NOMO-1 (cell line): Measurements from ENCODE around the gene NTSR1.

Experiments used
- DNase-seq, 2 experiments: peaks; one replicate each; lab custom pipeline; 2025; ENCODE audit not compliant: unreplicated experiment in 2 of 2; lab: John Stamatoyannopoulos, UW

The NTSR1 gene

DNA sequence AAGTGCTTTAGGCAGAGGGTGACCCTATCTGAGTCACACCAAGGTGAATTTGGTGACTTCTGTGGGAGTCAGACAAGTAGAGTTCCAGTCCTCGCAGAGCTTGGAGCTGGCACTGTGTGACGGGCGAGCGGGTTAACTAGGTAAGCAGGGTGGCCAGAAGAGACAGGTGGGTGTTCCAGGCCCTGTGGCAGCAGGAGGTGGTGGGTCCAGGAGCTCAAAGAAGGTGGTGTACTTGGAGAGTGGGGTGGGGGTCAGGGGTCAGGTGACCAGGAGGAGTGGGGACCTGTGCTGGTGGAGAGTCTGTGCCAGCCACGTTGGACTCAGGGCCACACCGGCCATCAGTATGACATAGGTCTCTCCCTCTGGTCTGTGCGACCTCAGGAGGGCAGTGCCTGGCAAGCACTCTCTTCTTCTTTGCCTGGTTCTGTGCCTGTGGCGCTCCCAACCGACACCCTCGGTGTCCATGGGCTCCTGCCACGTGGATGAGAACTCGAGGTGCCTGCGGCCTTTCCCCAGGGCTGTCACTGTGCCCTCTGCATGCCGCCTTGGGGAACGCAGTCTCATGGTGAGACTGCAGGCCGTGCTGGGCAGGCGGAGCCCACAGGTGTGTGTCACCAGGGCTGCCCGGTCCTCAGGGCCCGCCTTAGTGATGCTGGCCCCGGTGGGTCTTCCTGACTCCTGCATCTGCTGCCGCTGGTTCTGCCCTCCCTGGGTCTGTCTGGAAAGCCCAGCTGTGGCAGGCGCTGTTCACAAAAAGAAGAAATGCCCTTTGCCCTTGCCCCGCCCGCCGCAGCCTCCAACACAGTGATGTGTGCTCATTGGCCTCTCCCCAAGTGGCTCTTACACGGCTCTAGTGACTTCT lies 89.3 kb downstream of the NTSR1 start:
- no peak for DNase-seq

DNA sequence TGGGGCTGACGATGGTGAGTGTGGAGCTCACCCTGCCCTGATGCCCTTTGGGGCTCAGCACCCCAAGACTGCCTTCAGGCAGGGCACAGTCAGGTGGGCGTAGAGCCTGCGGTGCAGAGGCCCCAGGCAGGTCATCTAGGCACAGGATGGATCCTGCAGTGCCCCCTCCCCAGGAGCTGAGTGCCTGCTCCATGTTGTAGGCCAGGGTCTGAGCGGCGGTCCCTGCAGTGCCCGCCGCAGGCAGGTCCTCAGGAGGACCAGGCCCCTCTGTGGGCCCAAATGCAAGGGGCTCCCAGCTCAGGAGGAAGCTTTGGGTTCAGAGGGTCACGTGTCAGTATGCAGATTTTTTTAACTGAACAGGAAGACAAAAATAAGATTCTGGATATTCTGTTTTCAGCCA lies 90.4 kb downstream of the NTSR1 start:
- DNase-seq: no peak

DNA sequence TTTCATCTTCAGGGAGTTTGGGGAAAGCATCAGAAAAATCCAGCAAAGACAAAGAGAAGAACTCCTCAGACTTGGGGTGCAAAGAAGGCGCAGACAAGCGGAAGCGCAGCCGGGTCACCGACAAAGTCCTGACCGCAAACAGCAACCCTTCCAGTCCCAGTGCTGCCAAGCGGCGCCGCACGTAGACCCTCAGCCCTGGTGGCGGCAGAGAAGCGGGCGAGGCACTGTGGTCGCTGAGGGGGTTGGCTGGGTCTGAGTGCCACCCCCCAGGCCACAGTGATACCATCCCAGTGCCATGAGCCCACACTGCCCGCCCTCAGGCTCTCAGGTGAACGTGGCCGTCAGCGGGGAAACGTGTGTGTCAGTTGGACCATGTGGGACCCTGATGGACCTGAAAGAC lies 90.8 kb downstream of the NTSR1 start:
- DNase-seq: no peak

DNA sequence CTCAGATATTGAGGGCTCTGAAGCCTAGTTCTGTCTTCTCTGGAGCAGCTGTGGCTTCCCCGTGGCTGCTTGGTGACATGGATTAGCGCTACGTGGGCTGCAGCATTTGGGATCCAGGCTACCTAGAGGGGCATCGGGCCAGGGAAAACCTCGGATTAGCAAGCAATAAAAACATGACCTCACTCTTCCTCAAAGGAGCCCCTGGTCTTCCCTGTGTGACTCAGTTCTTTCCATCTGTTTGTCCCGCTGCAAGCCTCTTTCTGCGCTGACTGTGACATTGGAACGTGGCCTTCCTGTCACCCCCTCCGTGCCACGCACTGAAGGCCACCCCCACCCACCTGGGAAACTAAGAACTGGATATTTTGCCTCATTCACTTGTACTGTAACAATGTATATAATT lies 91.2 kb downstream of the NTSR1 start:
- no peak for DNase-seq

DNA sequence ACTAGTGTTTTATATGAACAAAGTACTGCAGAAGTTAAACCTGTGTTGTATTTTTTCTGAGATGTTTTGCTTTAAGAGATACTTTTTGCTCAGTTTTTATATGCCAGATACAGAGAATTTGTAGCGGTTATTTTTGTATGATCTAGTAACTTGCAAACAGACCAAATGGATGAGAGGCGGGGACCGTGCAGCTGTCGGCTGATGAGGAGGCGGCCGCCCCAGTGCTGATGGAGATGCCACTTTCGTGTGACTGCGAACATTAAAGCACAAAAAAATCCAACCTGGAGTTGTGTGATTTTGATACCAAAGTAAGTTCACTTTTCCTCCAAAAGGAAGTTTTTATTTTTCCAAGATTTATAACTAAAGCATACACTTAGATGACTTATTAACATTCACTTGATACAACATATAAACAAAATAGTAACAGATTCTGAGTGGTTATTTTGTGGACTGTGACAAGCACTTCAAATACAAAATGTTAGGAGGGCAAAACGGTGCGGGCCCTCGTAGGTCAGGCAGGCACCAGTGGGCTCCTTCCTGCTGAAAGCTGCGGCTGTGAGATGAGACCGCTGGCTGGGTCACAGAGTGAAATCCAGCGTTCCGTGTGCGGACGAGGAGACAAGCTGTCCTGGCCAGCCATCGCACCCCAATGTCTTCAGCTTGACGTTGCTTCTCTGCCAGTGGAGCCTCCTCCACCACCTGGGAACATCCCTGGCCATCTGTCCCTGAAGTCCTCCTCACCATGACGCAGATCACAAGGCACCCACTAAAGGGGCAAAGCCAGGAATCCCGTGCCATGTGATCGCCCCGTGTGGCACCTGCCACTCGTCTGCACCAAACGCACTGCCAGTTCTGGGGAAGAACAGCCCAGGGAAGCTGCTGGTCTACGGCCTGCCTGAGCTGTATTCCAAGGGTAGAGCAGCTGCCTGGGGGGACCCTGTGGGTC lies 92.0 kb downstream of the NTSR1 start:
- no peak for DNase-seq

DNA sequence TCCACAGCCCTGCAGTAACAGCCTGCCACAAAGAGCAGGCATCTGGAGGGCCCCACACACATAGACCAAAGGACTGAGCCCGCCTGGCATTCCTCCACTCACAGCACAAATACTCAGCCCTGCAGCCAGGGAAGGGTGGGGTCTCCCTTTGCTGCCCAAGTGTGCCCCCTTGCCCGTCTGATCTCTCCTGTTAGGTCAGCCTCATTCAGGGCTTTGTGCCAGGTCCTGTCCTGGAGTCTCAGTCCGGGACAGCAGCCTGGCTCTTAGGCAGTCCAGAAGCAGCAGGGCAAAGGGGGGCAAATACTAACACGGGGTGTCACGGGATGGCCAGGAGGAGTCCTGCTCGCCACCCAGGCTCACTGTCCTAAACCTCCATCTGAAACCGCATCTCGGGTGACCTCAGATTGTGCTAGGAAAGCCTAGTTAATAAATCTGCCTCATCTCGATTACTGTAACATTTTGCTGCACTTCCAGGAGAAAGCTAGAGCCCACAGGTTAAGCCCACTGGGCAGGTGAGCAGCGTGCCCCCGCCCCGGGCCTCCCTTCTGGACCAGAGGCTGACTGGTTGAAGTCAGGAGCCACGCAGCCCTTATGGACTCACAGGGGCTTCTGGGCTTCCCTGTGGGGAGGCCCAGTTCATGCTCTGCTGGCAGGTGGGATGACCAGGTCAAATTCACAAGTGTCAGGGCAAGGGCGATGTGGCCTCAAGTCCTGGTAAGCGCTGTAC lies 92.8 kb downstream of the NTSR1 start:
- no peak for DNase-seq

DNA sequence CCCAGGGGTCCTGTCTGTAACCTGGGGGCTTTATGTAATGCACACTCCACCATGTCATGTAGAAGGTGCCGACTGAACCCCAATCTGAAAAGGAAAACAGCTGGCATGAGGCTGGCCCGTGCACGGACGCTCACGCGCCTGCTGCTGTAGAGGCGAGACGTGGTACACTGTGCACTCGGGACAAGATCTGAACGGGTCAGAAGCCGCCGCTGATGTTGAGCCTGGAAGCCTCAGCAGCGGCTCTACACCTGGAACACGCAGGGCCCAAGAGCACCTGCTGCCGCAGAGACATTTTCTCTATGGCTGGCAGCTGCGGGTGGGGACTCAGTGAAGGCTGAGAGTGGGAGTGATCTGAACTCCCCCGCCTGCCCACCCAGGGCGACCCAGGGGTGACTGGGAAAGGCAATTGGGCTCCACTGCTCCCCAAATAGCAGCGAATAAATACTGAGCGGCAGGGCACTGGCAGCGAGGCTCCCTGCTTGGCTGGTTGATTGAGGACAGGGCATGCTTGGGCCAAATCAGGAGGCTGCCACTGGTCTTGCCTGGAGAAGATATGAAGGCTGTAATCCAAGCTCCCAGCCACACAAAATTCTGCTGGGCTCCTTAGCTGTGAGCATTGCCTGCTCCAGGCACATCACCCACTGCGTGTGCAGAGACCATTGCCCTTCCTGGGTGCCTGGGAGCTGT lies 93.5 kb downstream of the NTSR1 start:
- no peak for DNase-seq

DNA sequence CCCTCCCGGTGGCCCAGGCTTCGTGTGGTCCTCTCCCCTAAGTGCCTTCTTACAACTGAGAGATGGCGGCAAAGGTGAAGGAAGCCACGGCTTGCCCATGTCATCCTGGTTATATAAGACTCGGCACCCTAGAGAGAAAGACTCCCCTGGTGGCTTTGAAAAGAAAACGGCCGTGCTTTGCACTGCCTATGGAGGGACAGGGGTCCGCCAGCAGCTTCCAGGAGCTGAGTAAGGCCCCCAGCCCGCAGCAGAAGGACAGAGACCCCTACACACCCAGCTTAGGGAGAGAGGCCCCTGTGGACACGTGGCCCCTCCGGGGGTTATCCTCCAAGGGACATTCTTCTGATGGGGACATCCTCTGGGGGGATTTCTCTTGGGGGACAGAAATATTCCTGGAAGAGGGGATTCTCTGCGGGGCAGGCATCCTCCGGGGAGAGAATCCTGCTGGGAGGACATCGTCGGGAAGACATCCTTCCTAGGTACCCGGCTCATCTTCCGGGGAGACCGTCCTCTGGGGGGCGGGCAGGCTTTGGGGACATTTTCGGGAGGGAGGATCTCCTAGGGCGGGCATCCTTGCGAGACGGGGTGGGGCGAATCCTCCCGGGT lies 95.5 kb downstream of the NTSR1 start:
- DNase-seq: no peak

DNA sequence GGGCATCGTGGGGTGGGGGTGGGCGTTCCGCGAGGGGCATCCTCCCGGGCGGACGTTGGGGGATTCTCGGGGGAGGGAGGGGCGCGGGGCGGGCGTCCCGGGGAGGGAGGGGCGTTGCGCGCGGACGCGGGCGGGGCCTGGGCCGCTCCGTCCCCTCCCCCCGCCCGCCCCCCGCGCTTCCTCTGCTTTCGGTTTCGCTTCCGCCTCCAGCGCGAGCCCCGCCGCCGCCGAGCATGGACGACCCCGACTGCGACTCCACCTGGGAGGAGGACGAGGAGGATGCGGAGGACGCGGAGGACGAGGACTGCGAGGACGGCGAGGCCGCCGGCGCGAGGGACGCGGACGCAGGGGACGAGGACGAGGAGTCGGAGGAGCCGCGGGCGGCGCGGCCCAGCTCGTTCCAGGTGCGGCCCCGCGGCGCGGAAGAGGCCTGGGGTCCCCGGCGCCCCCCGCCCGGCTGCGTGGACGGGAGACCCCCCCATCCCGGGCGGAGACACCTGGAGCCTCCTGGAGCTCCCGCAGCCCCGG lies 96.1 kb downstream of the NTSR1 start, which contains the start of gene OGFR:
Gene OGFR, plus strand, starts transcription at position 209 of the 528 bp plus-strand sequence. Its CDS starts 25 bp downstream, at position 234.
- peak; percentile 52 to 54 for DNase-seq

DNA sequence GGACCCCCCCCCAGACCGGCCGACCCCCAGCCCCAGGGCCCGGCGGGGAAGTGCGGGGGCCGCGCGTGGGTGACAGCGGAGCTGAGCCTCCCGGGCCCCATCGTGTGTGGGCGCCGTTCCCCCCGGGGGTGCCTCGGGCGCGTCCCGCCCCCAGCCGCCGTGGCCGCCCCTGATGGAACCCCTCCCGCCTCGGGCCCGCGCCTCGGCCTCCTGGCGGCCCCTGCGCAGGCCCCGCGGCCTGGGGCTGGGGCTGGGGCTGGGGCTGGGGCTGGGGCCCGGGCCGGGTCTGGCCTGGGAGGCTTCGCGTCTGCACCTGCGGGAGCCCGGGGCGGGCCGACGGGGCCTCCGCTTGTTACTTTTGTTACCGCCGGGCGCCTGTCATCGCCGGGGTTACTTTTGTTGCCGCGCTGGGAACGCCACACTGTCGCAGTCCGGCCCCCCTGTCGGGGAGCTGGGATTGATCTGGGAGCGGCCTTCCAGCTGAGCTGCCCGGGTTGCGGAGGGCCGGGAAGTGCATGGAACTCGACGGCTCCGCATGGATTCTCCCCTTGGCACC lies 96.6 kb downstream of the NTSR1 start:
- DNase-seq: no peak

DNA sequence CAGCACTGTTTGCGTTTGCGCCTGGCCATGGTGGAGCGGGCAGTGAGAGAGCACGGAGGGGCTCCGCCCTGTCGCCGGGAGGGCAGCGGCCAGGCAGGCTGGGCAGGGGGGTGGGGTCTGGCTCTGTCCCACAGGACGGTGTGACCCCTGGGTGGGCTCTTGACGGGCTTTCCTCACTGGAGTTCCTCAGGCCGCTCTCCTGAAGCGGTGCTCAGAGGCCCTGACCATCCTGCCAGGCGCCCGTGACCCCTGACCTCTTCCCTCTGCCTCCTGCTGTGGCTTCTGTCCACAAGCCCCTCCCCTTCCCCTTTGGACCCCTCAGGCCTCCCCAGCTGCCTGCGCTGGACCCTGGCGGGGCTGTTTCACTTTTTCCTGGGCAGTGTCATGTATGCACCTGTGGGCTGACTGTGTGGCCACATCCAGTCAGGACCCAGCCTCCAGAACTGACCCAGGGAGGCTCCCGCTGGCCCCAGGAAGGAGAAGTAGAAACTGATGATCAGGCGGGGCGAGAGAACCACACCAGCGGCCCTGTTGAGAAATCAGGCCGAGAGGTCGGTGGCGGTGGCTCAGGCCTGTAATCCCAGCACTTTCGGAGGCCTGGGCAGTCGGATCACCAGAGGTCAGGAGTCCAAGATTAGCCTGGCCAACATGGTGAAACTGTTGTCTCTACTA lies 97.2 kb downstream of the NTSR1 start:
- DNase-seq: peak in 1 of 2 experiments; percentile 56

DNA sequence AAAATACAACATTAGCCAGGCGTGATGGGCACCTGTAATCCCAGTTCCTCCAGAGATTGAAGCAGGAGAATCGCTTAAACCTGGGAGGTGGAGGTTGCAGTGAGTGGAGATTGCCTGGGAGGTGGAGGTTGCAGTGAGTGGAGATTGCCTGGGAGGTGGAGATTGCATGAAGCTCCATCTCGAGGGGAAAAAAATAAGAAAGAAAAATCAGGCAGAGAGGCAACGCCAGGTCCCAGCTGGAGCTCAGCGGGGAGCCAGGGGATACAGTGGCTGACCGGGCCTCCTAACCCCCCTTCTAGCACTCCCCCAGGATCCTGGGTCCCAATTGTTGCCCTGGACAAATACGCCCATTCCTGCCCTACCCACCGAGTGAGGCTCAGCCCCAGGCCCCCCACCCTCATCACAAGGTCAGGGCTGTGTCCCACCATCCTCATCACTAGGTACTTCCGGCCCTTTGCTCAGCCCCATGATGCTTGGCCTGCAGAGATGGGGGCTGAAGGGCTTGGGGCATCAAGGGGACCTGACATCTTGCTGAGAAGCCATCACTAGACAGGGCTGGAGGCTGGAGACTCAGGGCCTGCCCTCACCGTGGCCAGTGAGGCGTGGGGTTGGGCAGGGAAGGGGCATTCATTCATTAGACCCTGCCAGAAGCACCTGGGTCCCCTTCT lies 97.9 kb downstream of the NTSR1 start:
- no peak for DNase-seq

DNA sequence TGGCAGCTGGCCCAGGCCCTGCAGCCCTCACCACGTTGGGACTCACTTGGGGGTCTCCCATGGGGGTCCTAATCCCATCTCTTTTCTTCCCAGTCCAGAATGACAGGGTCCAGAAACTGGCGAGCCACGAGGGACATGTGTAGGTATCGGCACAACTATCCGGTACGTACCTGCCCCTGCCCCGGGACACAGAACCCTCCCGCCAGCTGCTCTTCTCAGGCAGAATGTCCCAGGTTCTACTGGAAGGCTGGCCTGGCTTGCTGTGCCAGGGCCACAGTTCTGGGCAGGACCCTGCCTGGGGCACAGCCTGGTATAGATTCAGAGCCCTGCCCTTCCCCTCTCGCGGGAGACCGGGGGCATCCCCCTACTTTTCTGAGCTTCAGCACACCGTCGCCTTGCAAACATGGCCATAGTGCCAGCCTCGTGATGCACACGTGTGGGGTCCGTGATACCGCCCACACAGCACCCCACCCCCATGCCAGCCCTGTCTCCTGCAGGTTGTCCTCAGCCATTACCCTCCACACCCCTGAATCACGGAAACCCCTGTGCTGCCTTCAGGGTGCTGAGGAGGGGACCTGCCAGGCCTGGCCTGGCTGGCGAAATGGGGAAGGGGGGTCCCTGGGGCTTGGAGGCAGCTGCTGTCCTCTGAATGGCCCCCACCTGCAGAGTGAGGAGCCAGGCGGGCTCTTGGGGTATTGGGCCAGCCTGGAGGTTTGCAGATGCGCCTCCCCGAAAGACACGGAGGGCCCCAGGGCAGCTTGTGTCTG lies 99.0 kb downstream of the NTSR1 start:
- DNase-seq: no peak

DNA sequence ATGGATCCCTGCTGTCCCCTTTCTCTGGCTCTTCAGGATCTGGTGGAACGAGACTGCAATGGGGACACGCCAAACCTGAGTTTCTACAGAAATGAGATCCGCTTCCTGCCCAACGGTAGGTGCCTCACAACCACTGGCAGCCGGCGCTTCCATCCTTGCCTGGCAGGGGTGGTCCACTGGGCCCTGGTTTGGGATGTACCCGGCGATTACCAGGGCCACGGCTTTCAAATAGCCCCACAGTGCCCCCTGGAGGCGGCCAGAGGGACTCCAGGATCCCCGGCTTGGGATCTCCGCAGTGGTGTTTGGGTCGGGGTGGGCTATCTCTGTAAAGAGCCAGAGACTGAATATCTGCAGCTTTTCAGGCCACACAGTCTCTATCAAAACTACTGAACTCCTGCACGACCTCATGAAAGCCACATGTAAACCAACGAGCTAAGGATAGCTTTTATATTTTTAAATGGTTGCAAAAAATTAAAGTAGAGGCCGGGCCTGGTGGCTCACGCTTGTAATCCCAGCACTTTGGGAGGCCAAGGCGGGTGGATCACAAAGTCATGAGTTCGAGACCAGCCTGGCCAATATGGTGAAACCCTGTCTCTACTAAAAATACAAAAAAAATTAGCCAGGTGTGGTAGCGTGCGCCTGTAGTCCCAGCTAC lies 99.7 kb downstream of the NTSR1 start:
- DNase-seq: peak; percentile 17 to 71

DNA sequence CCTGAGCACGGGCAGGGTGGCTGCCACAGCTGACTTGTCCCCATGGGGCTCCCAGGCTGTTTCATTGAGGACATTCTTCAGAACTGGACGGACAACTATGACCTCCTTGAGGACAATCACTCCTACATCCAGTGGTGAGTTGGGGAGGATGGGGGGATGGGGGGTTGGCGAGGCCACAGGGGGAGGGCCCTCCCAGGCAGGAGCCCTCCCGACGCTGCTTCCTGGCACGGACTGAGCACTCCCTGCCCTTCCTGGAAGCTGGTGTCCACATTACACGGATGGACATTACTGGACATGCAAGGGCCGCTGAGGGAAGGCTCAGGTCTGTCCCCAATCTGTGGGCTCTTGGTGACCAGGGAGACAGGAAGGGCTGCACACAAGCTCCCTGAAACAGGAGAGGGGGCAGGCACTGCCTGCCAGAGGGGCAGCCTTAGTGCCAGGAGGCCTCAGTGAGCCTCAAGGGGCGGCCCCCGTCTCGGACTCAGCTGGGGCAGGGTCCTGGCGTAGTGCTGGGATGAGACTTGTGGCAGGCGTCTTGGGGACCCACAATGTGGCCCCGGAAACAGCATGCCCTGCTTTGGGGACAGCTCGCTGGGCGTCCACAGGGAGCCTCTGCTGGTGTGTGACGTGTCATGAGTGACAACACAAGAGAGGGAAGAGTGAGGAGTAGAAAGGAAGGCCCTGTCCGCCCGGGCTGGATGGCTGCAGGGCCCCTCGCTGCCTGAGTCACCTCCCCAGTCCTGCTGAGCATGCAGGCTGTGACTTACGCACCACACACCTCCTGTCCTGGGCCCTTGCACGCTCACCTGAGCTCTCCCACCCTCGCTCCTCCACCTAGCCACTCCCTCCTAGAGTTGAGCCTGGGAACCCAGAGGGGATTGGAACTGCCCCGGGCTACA lies 101.1 kb downstream of the NTSR1 start:
- no peak for DNase-seq

DNA sequence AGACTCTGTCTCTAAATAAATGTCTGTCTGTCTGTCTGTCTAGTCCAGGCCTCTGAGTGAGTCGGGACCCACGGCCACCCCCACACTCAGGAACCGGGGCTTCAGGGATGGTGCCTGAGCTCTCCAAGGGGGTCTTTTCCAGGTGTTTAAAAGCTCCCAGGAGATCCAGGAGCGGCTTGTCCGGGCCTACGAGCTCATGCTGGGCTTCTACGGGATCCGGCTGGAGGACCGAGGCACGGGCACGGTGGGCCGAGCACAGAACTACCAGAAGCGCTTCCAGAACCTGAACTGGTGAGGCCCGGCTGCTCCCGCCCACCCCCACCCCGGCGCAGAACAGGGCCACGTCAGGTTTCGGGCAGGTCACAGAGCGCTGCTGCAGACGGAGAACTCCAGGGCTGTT lies 102.7 kb downstream of the NTSR1 start:
- DNase-seq: no peak
